K562 (cell line): ENCODE results near the gene FMNL2. TPM values are rescaled to one million over a fixed set of nuclear protein-coding genes. Genes with fewer than 3 reads are reported as not detected.
A peak's percentile ranks its signal among the peaks of the same experiment; 100 is the strongest.

Experiments used
- ATAC-seq: fragments of 200-7000 bp; cut with Tn5 transposase; 3 replicates; pipeline ENCODE4 v1.9.1; 2020; ENCODE audit warnings: moderate library complexity
- BruUV-seq: library from RNA; stranded (reverse); fragments of 400-500 nt; replicated peaks from 2 replicates; lab custom pipeline; 2021; lab: Mats Ljungman, UMichigan
- CTCF ChIA-PET: fragments of 300-600 bp; formaldehyde crosslinking; extraction: SDS; loops from one replicate; lab custom pipeline; 2021; ENCODE audit warnings: low intra/inter-chr PET ratio; lab: Yijun Ruan, JAX
- POLR2A ChIA-PET: fragments of 300-600, 350-650 bp; sonication (Branson Sonifier 250); formaldehyde crosslinking; extraction: SDS; loops from one replicate; lab custom pipeline; 2021; ENCODE audit warnings: antibody characterized with exemption, inconsistent platforms; lab: Yijun Ruan, JAX
- DNase-seq, 4 experiments: peaks; one replicate each; pipeline versions ENCODE4 v3.0.0 to v3.0.0-alpha.2; 2011 to 2018; ENCODE audit warnings: low spot score in 3 of 4, mixed read lengths in 3 of 4; ENCODE audit errors: extremely low read depth in 1 of 4
- FAIRE-seq: peaks from 2 replicates; lab custom pipeline; 2011; peaks lifted over from hg19 to GRCh38; lab: Jason Lieb, UNC
- H2AFZ ChIP-seq: 2 replicates; pipeline ENCODE4 v1.6.0; 2011; ENCODE audit warnings: low read depth, low read length, control low read depth, inconsistent platforms
- H3K27ac ChIP-seq: fragments of 200-600 bp; 3 replicates; pipeline ENCODE4 v1.8.0; 2011; ENCODE audit warnings: low read depth, mild to moderate bottlenecking, control low read depth, inconsistent platforms, low read length, moderate library complexity, mixed read lengths; ENCODE audit errors: extremely low read depth
- H3K27me3 ChIP-seq, 2 experiments: fragments of 300-600 bp in 1 of 2; 2 replicates in 1 of 2; 3 replicates in 1 of 2; pipeline versions ENCODE4 v1.6.0 to v1.8.0; 2011; ENCODE audit warnings: inconsistent platforms in 2 of 2, low read length in 2 of 2, mild to moderate bottlenecking in 1 of 2, mixed read lengths in 1 of 2, moderate library complexity in 1 of 2; ENCODE audit not compliant: control insufficient read depth in 2 of 2, insufficient read depth in 2 of 2
- H3K36me3 ChIP-seq: fragments of 300-600 bp; 3 replicates; pipeline ENCODE4 v1.8.0; 2011; ENCODE audit warnings: mild to moderate bottlenecking, low read length, inconsistent platforms; ENCODE audit not compliant: control insufficient read depth, insufficient read depth
- H3K4me1 ChIP-seq, 2 experiments: fragments of 200-600 bp in 1 of 2; replicated peaks in 1 of 2; 2 replicates in 1 of 2; 3 replicates in 1 of 2; pipeline versions ENCODE4 v1.5.1 to v1.8.0; 2011; ENCODE audit warnings: inconsistent platforms in 2 of 2, low read length in 2 of 2, mild to moderate bottlenecking in 1 of 2, mixed read lengths in 1 of 2, moderate library complexity in 1 of 2; ENCODE audit not compliant: control insufficient read depth in 2 of 2, insufficient read depth in 2 of 2
- H3K4me2 ChIP-seq: 2 replicates; pipeline ENCODE4 v1.6.1; 2011; ENCODE audit warnings: low read length, control low read depth, inconsistent platforms, mixed read lengths; ENCODE audit not compliant: insufficient read depth
- H3K4me3 ChIP-seq: fragments of 200-600 bp; sonication (generic), shearing (Covaris generic); 2 replicates; pipeline ENCODE4 v1.5.1; 2016; ENCODE audit warnings: control low read depth, inconsistent platforms
- H3K79me2 ChIP-seq: fragments of 200-600 bp; 3 replicates; pipeline ENCODE4 v1.8.0; 2011; ENCODE audit warnings: low read length, inconsistent platforms; ENCODE audit not compliant: control insufficient read depth, insufficient read depth
- H3K9ac ChIP-seq, 2 experiments: 2 replicates each; pipeline versions ENCODE4 v1.6.0 to v1.6.1; 2011; ENCODE audit warnings: low read depth in 2 of 2, low read length in 2 of 2, control low read depth in 1 of 2, inconsistent platforms in 1 of 2, mild to moderate bottlenecking in 1 of 2, mixed read lengths in 1 of 2; ENCODE audit not compliant: insufficient read depth in 1 of 2
- H3K9me1 ChIP-seq: one replicate; pipeline ENCODE4 v1.6.0; 2011; ENCODE audit warnings: inconsistent platforms, mild to moderate bottlenecking, low read length, moderate library complexity; ENCODE audit not compliant: control insufficient read depth, insufficient read depth
- H3K9me3 ChIP-seq: replicated peaks from 2 replicates; pipeline ENCODE4 v1.5.1; 2011; ENCODE audit warnings: low read depth, low read length, inconsistent platforms; ENCODE audit not compliant: control insufficient read depth, insufficient read depth
- H4K20me1 ChIP-seq: replicated peaks from 2 replicates; pipeline ENCODE4 v1.6.1; 2011; ENCODE audit warnings: low read length, inconsistent platforms, mixed read lengths; ENCODE audit not compliant: control insufficient read depth, insufficient read depth
- ARID2 ChIP-seq: fragments of 450-650 bp; IDR thresholded peaks from 2 replicates; pipeline ENCODE4 v1.6.1; 2017; ENCODE audit warnings: antibody characterized with exemption, mild to moderate bottlenecking
- CBX8 ChIP-seq: fragments of 200-600 bp; sonication (generic); IDR thresholded peaks from 2 replicates; pipeline ENCODE4 v1.6.1; 2012; ENCODE audit warnings: borderline replicate concordance, mixed run types, low read depth, mild to moderate bottlenecking, moderate library complexity, mixed read lengths, low read length, control low read depth, inconsistent platforms; ENCODE audit not compliant: poor library complexity, severe bottlenecking; ENCODE audit errors: extremely low read depth
- LEF1 ChIP-seq: fragments of 450-650 bp; IDR thresholded peaks from 2 replicates; pipeline ENCODE4 v1.6.1; 2016; ENCODE audit warnings: mild to moderate bottlenecking
- NCOA2 ChIP-seq, 2 experiments: fragments of 450-650 bp; IDR thresholded peaks; 2 replicates each; pipeline ENCODE4 v1.6.1; 2018; ENCODE audit warnings: mild to moderate bottlenecking in 2 of 2, moderate library complexity in 1 of 2; ENCODE audit not compliant: partially characterized antibody in 2 of 2
- TAL1 ChIP-seq: fragments of 450-650 bp; IDR thresholded peaks from 2 replicates; pipeline ENCODE4 v1.6.1; 2016; ENCODE audit warnings: mild to moderate bottlenecking
- ZEB2 ChIP-seq: fragments of 450-650 bp; IDR thresholded peaks from 2 replicates; pipeline ENCODE4 v1.6.1; 2016
- ZKSCAN8 ChIP-seq: fragments of 200-800 bp; sonication (Bioruptor generic); IDR thresholded peaks from 2 replicates; pipeline ENCODE4 v1.6.1; 2016; ENCODE audit warnings: missing genetic modification characterization, missing compliant biosample characterization
- ZNF584 ChIP-seq: fragments of 200-800 bp; sonication (Bioruptor generic); IDR thresholded peaks from 2 replicates; pipeline ENCODE4 v1.6.1; 2016; ENCODE audit warnings: low read depth, mild to moderate bottlenecking, missing genetic modification characterization, missing compliant biosample characterization
- ZNF778 ChIP-seq: fragments of 450-650 bp; formaldehyde crosslinking; IDR thresholded peaks from 2 replicates; pipeline ENCODE4 v1.4.0; 2020; ENCODE audit warnings: mild to moderate bottlenecking, moderate library complexity
- WGBS: fragments of 100-300 bp; shearing (Covaris generic); methylation state at CpG from one replicate; pipeline ENCODE4 v1.1.6; 2016; ENCODE audit warnings: low coverage, mixed read lengths; ENCODE audit not compliant: insufficient coverage; ENCODE audit errors: missing lambda C conversion rate; 5-methylcytosine and 5-hydroxymethylcytosine counted together
- in situ Hi-C: fragments of 300-500 bp; cut with MboI; formaldehyde crosslinking; loops from 4 replicates; pipeline ENCODE4 v1.15.0; 2018; ENCODE audit warnings: inconsistent platforms, mixed read lengths
- intact Hi-C: fragments of 100-400 bp; cut with micrococcal nuclease; formaldehyde crosslinking; loops from 2 replicates; pipeline ENCODE4 v1.14.2; 2022
- polyA plus RNA-seq, 8 experiments: library from polyadenylated mRNA; depleted of rRNA in 4 of 8; stranded (reverse) in 5 of 8; unstranded in 3 of 8; fragments of >200 nt; fragmentation: Nextera tagmentation in 2 of 8; fragmentation: Illumina TruSeq in 1 of 8; extraction: Ambion mirVana in 2 of 8; extraction: Trizol in 1 of 8; gene quantifications; 2 replicates each; pipeline versions ENCODE4 v1.2.1 to v1.2.3, GENCODE V29; 2011 to 2014; ENCODE audit warnings: inconsistent platforms in 1 of 8, missing spikeins in 1 of 8
- total RNA-seq, 7 experiments: library from RNA; depleted of rRNA in 6 of 7; stranded (reverse); fragments of >200 nt in 6 of 7; fragmentation: Illumina TruSeq in 2 of 7; extraction: Trizol in 2 of 7; gene quantifications; 2 replicates each; pipeline versions ENCODE4 v1.2.1 to v1.2.3, GENCODE V29; 2011 to 2021; ENCODE audit warnings: low replicate concordance in 1 of 7
- TF ChIP-seq, protein P1 (sequence below): IDR thresholded peaks from 2 replicates; pipeline ENCODE4 v1.6.1; 2012; ENCODE audit warnings: low read depth, low read length, improper control_type of control experiment, borderline replicate concordance

FMNL2 gene
- total and polyA plus RNA-seq, 9 of the 15 experiments (the other 6 are each of a cell fraction or from before 2014, with no cell fraction given), result 0.15 to 0.49 (median 0.24) TPM; not detected in 1

DNA sequence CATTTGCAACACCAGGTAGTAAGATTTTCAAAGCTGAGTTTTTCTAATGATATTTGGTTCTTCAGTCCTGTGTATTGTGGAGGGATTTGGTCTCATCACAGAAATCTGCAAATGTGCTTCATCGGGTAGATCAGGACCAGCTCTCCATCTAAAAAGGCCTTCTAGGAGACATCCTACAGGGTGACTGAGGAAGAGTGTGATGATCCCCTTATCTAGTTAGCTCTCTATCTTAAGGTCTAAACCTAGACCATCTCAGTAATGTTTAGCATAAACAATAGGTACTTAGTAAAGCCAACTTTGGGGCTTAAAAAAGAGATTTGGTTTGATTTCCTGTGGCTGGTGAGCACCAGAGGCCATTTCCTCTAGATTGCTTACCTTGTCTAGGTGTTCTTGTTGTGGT is 237.1 kb downstream of the FMNL2 start:
- no peaks in the 10 kb centered on the region for H3K36me3 ChIP-seq
- H3K4me2 ChIP-seq, result no peak overlapping the region
- intact Hi-C loops (no loop called here), in situ Hi-C loops (no loop called here)
- ChIA-PET POLR2A (interaction anchor here (0.8 to 1.4 kb wide), 3 partner anchors 9 to 49 kb away, joined by 3 to 4 read pairs (median 3); no protein-coding TSS in a partner anchor), CTCF (no interaction called here)
- no peaks in the 10 kb centered on the region for H3K9me3 ChIP-seq
- H3K9ac ChIP-seq, result no peak overlapping the region
- peaks cover 0 to 6% of the 10 kb centered on the region in 2 experiments; a peak in 2 of 5 replicates for H3K4me1 ChIP-seq
- DNase-seq (no peak), ATAC-seq (no peak), FAIRE-seq (no peak)
- H3K4me3 ChIP-seq, result no peak overlapping the region
- BruUV-seq, result no TSS peak
- peaks cover 2 to 4% of the 10 kb centered on the region in 2 experiments; a peak in 3 of 5 replicates for H3K27me3 ChIP-seq
- no peaks in the 10 kb centered on the region for H4K20me1 ChIP-seq
- 50% methylated on average over 1 of the region's 1 CpG for WGBS
- TF ChIP-seq ZKSCAN8 (CRISPR knock-in tag) (no peak), CBX8 (peak; percentile 9), ARID2 (no peak), NCOA2 (IDR thresholded peaks at IDR 0.05; ENCODE audit: partially characterized antibody in 2 of 2) (no peak)
- H3K27ac ChIP-seq, result no peak overlapping the region
- H2AFZ ChIP-seq, result no peak overlapping the region
- no peaks in the 10 kb centered on the region for H3K79me2 ChIP-seq
- H3K9me1 ChIP-seq, result no peaks in the 10 kb centered on the region

DNA sequence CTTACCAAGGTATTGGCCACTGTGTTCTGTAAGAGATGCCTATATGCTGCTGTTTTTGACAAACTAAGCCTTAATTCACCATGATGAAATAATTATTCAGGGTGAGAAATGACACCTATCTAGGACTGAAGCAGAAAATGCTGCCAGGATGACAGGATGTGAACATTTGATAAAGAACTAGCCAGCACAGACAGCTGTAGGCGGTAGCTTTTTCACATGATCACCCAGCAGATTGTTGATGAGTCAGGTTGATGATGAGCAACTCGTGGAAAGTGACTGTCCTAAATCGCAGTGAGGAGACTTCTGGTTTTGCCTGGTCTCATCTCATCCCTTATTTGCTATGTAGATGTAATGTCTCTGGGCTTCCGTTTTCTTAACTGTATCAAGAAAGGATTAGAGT is 238.2 kb downstream of the FMNL2 start:
- ChIA-PET CTCF (interaction anchor here (0.6 kb wide), 1 partner anchor 548 kb away, joined by 3 read pairs; no protein-coding TSS in a partner anchor), POLR2A (interaction anchor here (0.8 to 1.4 kb wide), 3 partner anchors 9 to 24 kb away, joined by 3 to 4 read pairs (median 4); no protein-coding TSS in a partner anchor)
- H3K4me1 ChIP-seq, result peaks cover 0 to 6% of the 10 kb centered on the region in 2 experiments; a peak in 2 of 5 replicates
- no peak overlapping the region for H3K9ac ChIP-seq
- no peaks in the 10 kb centered on the region for H3K9me1 ChIP-seq
- H3K79me2 ChIP-seq, result no peaks in the 10 kb centered on the region
- in situ Hi-C loops (no loop called here), intact Hi-C loops (no loop called here)
- ATAC-seq (peak; percentile 91), DNase-seq (peak; percentile 20 to 76 (median 45)), FAIRE-seq (peak; percentile 91)
- H3K9me3 ChIP-seq, result no peaks in the 10 kb centered on the region
- no peak overlapping the region for H3K27ac ChIP-seq
- 1% methylated on average over 4 of the region's 4 CpGs for WGBS
- H4K20me1 ChIP-seq, result no peaks in the 10 kb centered on the region
- peaks cover 2 to 4% of the 10 kb centered on the region in 2 experiments; a peak in 3 of 5 replicates for H3K27me3 ChIP-seq
- no peak overlapping the region for H3K4me2 ChIP-seq
- no peak overlapping the region for H3K4me3 ChIP-seq
- no TSS peak for BruUV-seq
- no peak overlapping the region for H2AFZ ChIP-seq
- no peaks in the 10 kb centered on the region for H3K36me3 ChIP-seq
- TF ChIP-seq, protein P1, sequence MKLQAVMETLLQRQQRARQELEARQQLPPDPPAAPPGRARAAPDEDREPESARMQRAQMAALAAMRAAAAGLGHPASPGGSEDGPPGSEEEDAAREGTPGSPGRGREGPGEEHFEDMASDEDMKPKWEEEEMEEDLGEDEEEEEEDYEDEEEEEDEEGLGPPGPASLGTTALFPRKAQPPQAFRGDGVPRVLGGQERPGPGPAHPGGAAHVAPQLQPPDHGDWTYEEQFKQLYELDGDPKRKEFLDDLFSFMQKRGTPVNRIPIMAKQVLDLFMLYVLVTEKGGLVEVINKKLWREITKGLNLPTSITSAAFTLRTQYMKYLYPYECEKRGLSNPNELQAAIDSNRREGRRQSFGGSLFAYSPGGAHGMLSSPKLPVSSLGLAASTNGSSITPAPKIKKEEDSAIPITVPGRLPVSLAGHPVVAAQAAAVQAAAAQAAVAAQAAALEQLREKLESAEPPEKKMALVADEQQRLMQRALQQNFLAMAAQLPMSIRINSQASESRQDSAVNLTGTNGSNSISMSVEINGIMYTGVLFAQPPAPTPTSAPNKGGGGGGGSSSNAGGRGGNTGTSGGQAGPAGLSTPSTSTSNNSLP, result peak; percentile 63; the same call in 1 of the 2 replicates
- peak; percentile 30; the same call in 1 of the 2 replicates for TF ChIP-seq LEF1
- peak; percentile 87 for TF ChIP-seq ZEB2
- no peak for TF ChIP-seq ZNF778 (CRISPR knock-in tag)
- TF ChIP-seq ZNF584 (CRISPR knock-in tag), result peak; percentile 84
- peak; percentile 86 for TF ChIP-seq TAL1
